DND-41 (cell line): ENCODE measurements around the gene MIEN1.

Experiments
- CTCF ChIP-seq: IDR thresholded peaks from 2 replicates; pipeline ENCODE4 v1.5.1; 2012; ENCODE audit warnings: borderline replicate concordance, low read length, moderate library complexity, mild to moderate bottlenecking; ENCODE audit not compliant: poor library complexity, severe bottlenecking; ENCODE audit errors: extremely low read depth
- EZH2 ChIP-seq: IDR thresholded peaks from 3 replicates; pipeline ENCODE4 v1.6.1; 2012; ENCODE audit warnings: borderline replicate concordance, low read depth, mild to moderate bottlenecking, moderate library complexity, low read length, inconsistent platforms; ENCODE audit not compliant: severe bottlenecking

GRCh38 chr17:39729280-39729851, 966 bp downstream of the MIEN1 start:
- TF ChIP-seq CTCF (no peak), EZH2 (no peak)
